GM18951 (cell line): ENCODE measurements around the gene AKAP13.

Experiments
- POLR2A ChIP-seq: IDR thresholded peaks from 4 replicates; pipeline ENCODE4 v1.6.1; 2011; ENCODE audit warnings: mild to moderate bottlenecking; ENCODE audit not compliant: insufficient read length, insufficient read depth; ENCODE audit errors: extremely low read depth
- in situ Hi-C: fragments of 300-500 bp; cut with MboI; formaldehyde crosslinking; loops from one replicate; pipeline ENCODE4 v1.12.0; 2022; ENCODE audit warnings: low sequenced_read_pairs, mixed read lengths, inconsistent platforms; ENCODE audit not compliant: unreplicated experiment

Gene AKAP13

DNA sequence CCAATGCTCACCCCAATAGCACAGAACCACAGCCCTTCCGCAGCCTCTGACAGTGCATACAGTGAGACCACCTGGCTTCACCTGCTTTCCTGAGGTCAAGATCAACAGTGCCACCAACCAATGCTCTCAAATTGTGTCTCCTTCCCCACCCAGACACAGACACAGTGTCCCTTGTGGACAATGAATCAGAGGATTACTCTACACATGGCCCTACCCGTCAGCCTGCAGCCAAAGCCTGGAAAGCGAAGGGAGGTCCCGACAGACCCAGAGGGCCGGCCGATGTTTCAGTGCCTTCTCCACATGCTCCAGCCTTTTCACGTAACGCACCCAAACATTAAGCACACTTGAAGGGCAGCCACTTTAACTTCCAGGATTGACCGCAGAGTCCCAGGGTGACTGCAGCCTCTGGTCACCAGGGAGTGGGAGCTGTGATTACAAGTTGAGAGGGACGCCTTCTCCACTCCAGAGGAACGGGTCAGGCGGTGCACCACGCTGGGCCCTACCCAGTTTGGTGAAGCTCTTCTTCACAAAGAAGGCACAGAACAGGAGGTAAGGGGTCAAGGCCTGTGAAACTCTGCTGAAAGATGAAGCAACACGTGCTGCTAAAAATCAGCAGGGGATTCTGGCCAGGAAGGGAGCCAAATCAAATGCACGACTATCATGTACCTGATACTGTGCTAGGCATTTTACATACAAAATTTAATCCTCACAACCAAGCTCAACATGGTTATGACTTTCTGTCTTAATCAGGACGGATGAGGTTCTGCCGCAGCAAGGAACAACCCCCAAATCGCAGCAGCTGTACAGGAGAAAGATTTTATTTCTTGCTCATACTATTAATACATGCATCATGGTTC lies 397.1 kb downstream of the AKAP13 start:
- TF ChIP-seq POLR2A, result no peak
- in situ Hi-C loops, result no loop called here

GRCh38 chr15:85778107-85778776 lies 397.8 kb downstream of the AKAP13 start:
- in situ Hi-C loops, result no loop called here
- TF ChIP-seq POLR2A, result no peak

GRCh38 chr15:85779249-85779648 lies 398.8 kb downstream of the AKAP13 start:
- in situ Hi-C loops, result no loop called here

GRCh38 chr15:85780225-85780985 lies 400.0 kb downstream of the AKAP13 start:
- in situ Hi-C loops, result no loop called here
- TF ChIP-seq POLR2A, result no peak

More at GRCh38 chr15:85779249-85779648, 398.8 kb downstream of the AKAP13 start:
- no peak for TF ChIP-seq POLR2A

DNA sequence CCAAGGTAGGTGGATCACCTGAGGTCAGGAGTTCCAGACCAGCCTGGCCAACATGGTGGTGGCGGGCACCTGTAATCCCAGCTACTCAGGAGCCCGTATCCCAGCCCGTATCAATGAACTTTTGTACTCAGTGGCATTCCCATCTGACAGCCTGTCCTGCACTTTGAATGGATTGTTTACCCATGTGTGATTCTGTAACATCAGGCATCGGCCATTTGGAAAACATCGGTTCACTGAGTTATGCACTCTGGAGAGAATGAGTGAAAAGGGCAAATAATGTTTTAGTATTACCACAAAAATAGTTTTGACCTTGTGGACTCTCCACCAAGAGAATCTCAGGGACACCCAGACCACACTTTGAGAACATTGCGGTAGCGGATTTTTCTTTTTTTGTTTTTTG lies 400.7 kb downstream of the AKAP13 start:
- in situ Hi-C loops, result no loop called here
- no peak for TF ChIP-seq POLR2A

DNA sequence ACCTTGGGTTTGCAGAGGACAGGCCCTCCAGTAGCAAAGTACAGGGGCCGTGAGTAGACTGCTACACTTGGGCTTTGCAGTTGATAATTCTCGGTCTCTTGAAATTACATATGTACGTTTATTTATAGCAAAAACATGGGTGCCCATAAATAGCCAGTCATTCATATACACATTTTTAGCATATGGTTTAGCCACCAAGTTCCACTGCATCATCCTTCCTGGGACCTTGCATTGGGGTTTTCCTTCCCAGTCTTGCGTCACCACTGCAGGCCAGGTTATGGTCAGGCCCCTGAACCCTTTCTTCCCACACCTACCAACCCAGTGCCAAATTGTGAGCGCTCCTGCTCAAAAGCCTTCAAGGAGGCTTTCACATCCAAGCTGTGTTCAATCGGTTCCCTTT lies 401.7 kb downstream of the AKAP13 start:
- TF ChIP-seq POLR2A, result no peak
- in situ Hi-C loops, result no loop called here

DNA sequence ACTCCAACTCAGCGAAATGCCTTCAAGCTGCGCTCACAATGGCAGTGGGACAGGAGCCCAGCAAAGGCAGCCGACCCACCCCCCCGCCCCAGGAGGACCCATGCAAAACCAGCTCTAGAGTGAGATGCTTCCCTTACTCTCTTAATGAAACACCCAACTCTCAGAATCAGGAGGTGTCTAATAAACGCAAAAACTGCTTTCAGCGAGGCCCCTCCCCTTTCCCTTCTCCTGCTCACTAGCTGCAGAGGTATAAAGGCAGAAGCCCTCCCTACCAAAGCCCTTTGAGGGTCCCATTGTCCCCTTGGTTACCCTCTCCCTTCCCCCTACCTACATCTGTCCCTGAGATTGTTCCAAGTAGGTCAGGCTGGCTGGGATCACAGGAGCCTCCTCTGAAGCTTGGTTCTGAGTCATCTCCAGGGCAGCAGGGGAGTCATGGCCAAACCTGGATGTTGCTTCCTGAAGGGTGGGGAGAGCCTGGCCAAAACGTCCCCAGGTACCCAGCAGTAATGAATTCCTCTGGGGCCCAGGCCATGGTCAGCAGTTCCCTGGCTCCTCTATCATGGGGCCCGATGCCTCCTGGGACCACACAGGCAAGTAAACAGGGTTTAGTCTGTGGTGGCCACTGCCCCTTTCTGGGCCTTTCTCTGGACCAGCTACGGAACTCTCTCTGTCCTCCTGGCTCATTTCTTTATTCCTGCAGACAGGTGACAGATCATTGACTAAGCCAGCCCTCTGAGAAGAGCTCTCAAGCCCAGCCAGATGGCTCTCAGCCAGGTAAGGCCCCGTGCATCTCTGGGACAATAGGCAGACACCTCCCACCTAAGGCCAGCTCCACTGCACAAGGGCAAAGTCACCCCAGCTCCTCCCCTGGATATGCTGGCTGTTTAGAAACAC lies 405.7 kb downstream of the AKAP13 start:
- no peak for TF ChIP-seq POLR2A
- in situ Hi-C loops, result no loop called here

DNA sequence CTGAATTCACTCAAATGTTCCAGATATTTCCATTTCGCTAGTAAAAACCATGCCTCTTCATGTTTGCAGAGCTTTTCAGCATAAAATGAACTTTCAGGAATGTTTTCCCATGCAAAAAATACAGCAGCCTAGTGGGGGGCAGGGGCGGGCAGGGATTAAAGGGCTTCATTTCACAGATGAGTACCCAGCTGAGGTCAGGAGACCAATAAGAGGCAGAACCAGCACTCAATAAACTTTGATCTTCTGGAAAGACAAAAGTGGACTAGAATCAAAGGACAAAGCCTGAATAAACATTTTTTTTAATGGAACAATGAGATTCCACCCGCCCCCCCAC lies 406.3 kb downstream of the AKAP13 start:
- TF ChIP-seq POLR2A, result no peak
- in situ Hi-C loops, result no loop called here

DNA sequence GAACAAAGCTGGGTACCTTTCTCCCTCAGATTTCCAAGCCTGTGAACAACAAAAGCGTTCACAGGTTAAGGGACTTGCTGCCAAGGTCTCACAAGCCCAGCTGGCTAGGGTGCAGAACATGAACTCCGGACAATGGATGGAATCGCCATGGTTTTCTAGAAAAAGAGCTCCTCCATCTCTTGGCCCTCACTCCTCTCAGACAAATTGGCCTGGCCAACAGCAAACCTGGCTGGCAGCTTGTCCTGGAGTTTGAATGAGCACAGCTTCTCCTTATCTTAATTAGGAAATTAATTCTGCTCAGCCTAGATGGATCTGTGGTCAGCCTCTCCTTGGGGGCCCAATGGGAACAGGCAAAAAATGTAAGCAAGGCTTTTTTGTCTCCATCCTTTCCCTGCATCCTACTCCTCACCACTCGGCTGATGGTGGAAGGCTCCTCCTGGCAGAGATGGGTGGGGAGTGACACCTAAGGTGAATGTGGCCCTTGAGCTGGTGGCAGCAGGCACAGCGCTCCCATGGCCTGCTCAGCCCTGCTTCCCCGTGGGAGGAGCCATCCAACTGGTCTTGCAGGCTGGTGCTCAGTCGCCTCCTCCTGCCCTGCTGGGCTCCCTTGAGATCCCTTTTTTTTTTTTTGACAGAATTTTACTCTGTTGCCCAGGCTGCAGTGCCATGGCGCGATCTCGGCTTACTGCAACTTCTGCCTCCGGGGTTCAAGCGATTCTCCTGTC lies 408.5 kb downstream of the AKAP13 start:
- in situ Hi-C loops, result no loop called here
- no peak for TF ChIP-seq POLR2A

DNA sequence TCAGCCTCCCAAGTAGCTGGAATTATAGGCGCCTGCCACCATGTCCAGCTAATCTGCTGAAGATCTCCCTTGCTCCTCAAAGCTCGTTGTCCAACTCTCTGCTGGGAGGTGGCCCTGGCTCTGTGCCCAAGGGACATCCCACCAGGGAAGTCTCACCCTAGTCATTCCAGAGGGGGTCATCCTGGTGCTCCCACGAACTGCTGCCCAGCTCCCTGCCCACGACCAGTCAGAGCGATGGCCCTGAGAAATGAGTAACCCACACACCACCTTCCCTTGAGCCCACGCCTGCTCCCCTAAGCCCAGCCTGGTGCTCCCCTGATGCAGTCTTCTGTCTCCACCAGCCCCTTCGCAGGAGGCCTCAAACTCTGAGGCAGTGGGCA lies 409.1 kb downstream of the AKAP13 start:
- TF ChIP-seq POLR2A, result no peak
- in situ Hi-C loops, result no loop called here

GRCh38 chr15:85792102-85792731 lies 411.8 kb downstream of the AKAP13 start:
- no peak for TF ChIP-seq POLR2A
- in situ Hi-C loops, result no loop called here
